ENCODE data around the gene G6PD.

G6PD gene

GRCh38 chrX:154495472-154495922 is 51.1 kb downstream of the G6PD start:
- CTCF ChIA-PET, result interaction anchor here (1.6 to 1.7 kb wide), 2 partner anchors 28 to 32 kb away, joined by 4 to 6 read pairs; no protein-coding TSS in a partner anchor
- no peak for DNase-seq (ENCODE audit: extremely low spot score)
- POLR2A ChIA-PET, result interaction anchor here (0.7 kb wide), 1 partner anchor 29 kb away, joined by 3 read pairs; no protein-coding TSS in a partner anchor
- TF ChIP-seq, protein P1, sequence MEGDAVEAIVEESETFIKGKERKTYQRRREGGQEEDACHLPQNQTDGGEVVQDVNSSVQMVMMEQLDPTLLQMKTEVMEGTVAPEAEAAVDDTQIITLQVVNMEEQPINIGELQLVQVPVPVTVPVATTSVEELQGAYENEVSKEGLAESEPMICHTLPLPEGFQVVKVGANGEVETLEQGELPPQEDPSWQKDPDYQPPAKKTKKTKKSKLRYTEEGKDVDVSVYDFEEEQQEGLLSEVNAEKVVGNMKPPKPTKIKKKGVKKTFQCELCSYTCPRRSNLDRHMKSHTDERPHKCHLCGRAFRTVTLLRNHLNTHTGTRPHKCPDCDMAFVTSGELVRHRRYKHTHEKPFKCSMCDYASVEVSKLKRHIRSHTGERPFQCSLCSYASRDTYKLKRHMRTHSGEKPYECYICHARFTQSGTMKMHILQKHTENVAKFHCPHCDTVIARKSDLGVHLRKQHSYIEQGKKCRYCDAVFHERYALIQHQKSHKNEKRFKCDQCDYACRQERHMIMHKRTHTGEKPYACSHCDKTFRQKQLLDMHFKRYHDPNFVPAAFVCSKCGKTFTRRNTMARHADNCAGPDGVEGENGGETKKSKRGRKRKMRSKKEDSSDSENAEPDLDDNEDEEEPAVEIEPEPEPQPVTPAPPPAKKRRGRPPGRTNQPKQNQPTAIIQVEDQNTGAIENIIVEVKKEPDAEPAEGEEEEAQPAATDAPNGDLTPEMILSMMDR (IDR thresholded peaks at IDR 0.05; ENCODE audit: control extremely low read depth, extremely low read depth, low read depth, missing control alignments), result no peak

DNA sequence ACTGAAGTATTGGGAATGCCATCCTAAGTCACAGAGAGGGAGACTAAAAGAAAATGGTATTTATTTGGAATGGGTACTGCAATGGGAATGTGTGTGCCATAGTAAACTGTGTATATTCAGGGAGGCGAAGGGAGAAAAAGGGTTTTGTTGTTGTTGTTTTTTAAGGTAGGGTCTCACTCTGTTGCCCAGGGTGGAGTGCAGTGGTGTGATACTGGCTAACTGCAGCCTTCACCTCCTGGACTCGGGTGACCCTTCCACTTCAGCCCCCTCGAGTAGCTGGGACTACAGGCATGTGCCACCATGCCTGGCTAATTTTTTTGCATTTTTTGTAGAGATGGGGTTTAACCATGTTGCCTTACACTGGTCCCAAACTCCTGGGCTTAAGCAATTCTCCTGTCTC is 51.9 kb downstream of the G6PD start:
- TF ChIP-seq, protein P1 (IDR thresholded peaks at IDR 0.05; ENCODE audit: control extremely low read depth, extremely low read depth, low read depth, missing control alignments), result no peak
- ChIA-PET CTCF (no interaction called here), POLR2A (no interaction called here)
- DNase-seq (ENCODE audit: extremely low spot score), result no peak

DNA sequence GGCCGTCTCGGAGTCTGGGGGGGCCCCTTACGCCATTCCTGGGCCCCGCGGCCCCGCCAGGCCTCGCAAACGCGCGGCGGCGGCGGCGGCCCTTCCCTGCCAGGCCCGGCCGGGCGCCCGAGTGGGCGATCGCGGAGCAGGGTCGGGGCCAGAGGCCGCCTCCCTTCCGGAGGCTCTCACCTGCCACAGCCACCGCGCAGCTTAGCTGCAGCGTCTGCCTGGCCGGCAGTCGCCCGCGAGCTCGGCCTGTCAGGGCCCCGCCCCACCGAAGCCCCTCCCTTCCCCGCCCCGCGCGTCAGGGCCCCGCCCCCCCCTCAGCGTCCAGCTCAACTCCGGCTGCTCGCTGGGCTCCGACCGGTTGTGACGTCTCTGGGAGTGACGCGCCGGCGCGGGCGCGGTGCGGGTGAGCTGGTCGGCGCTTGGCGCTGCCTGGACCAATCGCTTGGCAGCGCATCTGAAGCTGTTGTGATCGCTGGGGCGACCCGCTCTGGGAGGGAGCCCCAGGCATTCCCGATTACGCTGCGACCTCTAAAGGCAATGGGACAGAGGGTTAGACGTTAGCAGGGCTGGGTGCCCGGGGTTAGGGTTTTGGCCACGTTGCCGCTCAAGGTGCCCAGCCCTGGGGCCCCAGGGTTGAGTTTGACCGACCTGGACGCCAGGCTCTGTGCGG is 56.1 kb downstream of the G6PD start, which contains the start of gene SLC10A3:
SLC10A3 (minus strand) TSS at position 216 of the 670 bp plus-strand sequence. CDS start 1,689 bp downstream, outside the sequence.
- DNase-seq (ENCODE audit: extremely low spot score), result peak; percentile 91
- TF ChIP-seq, protein P1 (IDR thresholded peaks at IDR 0.05; ENCODE audit: control extremely low read depth, extremely low read depth, low read depth, missing control alignments), result no peak
- POLR2A ChIA-PET, result interaction anchor here (0.5 to 1.8 kb wide), 8 partner anchors 9 to 553 kb away, joined by 3 to 7 read pairs (median 4); partner anchors contain the start of gene LAGE3
- CTCF ChIA-PET, result interaction anchor here (0.7 to 2.1 kb wide), 6 partner anchors 20 to 120 kb away, joined by 3 to 8 read pairs (median 3); partner anchors contain the start of gene FAM3A

DNA sequence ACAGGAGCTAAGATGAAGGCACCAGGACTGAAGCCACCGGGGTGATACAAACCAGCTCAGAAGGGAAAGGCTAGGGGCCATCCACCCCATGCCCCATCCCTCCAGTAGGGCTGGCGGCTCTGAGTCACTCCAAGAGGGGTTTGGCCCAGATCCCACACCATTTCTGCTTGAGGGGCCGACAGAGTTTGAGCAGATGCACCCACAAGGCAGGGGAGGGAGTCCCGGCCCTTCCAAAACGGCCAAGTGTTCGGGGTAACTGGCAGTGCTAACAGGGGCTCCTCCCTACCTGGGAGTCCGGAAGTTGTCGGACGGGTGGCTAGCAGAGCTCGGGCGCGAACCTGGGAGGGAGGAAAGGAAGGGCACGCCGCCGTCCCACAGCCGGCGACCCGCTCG is 56.6 kb downstream of the G6PD start:
- TF ChIP-seq, protein P1 (IDR thresholded peaks at IDR 0.05; ENCODE audit: control extremely low read depth, extremely low read depth, low read depth, missing control alignments), result no peak
- POLR2A ChIA-PET, result interaction anchor here (1.0 to 1.8 kb wide), 5 partner anchors 11 to 119 kb away, joined by 3 to 7 read pairs (median 4); partner anchors contain the start of gene LAGE3
- no peak for DNase-seq (ENCODE audit: extremely low spot score)
- CTCF ChIA-PET, result interaction anchor here (0.7 to 2.1 kb wide), 6 partner anchors 20 to 119 kb away, joined by 3 to 8 read pairs (median 3); partner anchors contain the start of gene FAM3A

DNA sequence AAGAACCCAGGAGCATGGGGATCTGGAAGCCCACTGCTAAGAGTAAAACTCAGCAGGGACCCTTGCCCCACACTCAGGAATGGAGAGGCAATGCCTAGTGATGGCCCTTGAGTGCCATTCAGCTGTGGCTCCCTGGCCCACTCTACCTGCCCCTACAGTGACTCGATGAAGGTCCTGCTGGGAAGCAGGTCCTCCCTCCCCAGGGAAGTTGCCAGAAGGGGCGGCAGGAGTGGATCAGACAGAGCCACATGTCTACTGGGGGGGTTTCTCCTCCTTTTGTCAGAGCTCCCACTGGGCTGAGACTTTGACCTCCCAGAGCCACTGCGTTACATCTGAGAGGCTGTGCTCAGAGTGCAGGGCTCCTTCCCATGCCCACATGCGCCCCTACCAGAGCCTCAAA is 57.5 kb downstream of the G6PD start:
- POLR2A ChIA-PET, result interaction anchor here (0.6 to 1.8 kb wide), 3 partner anchors 10 to 118 kb away, joined by 3 to 7 read pairs (median 4); partner anchors contain the start of gene LAGE3
- DNase-seq (ENCODE audit: extremely low spot score), result no peak
- CTCF ChIA-PET, result interaction anchor here (2.1 kb wide), 1 partner anchor 116 kb away, joined by 8 read pairs; no protein-coding TSS in a partner anchor
- TF ChIP-seq, protein P1 (IDR thresholded peaks at IDR 0.05; ENCODE audit: control extremely low read depth, extremely low read depth, low read depth, missing control alignments), result no peak

DNA sequence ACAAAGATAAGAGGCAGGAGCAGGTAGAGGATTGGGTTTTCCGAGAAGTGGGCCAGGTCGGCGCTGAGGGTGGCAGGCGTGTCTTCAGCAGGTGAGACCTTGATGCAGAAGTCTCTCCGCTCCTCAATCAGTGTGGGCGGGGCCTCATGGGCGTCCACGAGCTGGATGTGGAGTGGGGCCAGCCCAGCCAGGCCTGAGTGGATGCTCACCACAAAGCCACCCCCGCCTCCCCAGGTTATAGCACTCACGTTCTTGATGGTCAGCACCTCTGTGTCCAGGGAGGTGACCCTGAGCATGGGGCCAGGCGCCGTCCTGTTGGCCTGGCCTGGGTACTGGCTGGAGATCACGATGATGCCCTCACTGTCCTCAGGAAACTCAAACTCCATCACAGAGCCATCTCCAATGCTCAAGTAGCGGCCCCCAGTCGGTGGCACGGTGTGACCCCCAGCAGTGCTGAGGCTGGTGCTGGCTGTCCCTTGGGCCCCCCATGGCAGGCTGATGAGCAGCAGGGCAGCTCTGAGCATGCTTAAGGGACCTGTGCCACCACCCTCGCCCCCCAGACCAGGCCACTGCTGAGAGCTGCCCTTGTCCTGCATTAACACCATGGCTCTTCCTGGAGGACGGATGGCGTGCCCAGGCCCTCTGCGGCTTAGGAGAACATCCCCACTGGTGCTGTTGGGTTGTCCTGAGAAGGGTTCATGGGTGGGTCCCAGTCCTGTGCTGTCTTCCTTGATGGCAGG is 58.1 kb downstream of the G6PD start:
- TF ChIP-seq, protein P1 (IDR thresholded peaks at IDR 0.05; ENCODE audit: control extremely low read depth, extremely low read depth, low read depth, missing control alignments), result no peak
- POLR2A ChIA-PET, result interaction anchor here (0.6 kb wide), 2 partner anchors 10 to 63 kb away, joined by 3 to 4 read pairs; partner anchors contain the start of gene LAGE3
- CTCF ChIA-PET, result interaction anchor here (1.5 kb wide), 1 partner anchor 8 kb away, joined by 5 read pairs; no protein-coding TSS in a partner anchor

More for the DNA sequence above, 58.1 kb downstream of the G6PD start:
- no peak for DNase-seq (ENCODE audit: extremely low spot score)

Data from GM10248 (cell line).